ENCODE measurements around the gene PLA2G2A.

- TF ChIP-seq POLR2A (IDR thresholded peaks at IDR 0.05; ENCODE audit: low read depth, low read length) (no peak), POLR2AphosphoS5 (IDR thresholded peaks at IDR 0.05; ENCODE audit: low read depth, low read length) (no peak)
These were observed 15.8 kb downstream of the PLA2G2A start for GRCh38 chr1:19963636-19964035.

All from GM12892 (cell line).